T-helper 22 cell (primary cell): Measurements from ENCODE around the gene PTPRE.

Experiments
- DNase-seq: peaks from one replicate; pipeline ENCODE4 v3.0.0-alpha.2; 2020; ENCODE audit warnings: low read depth

PTPRE gene

GRCh38 chr10:128000471-128001362 is 93.8 kb downstream of the PTPRE start:
- no peak for DNase-seq

- DNase-seq = no peak
Observed at GRCh38 chr10:128001363-128001745, 94.5 kb downstream of the PTPRE start.

GRCh38 chr10:128001849-128002248 is 94.9 kb downstream of the PTPRE start:
- DNase-seq = no peak

GRCh38 chr10:128003521-128003920 is 96.6 kb downstream of the PTPRE start:
- DNase-seq = no peak

GRCh38 chr10:128005858-128006257 is 99.0 kb downstream of the PTPRE start:
- no peak for DNase-seq

GRCh38 chr10:128007056-128007455 is 100.2 kb downstream of the PTPRE start:
- DNase-seq = no peak

GRCh38 chr10:128007971-128008370 is 101.1 kb downstream of the PTPRE start:
- DNase-seq = no peak

GRCh38 chr10:128008521-128009250 is 101.8 kb downstream of the PTPRE start:
- no peak for DNase-seq

GRCh38 chr10:128009372-128010126 is 102.6 kb downstream of the PTPRE start:
- no peak for DNase-seq

GRCh38 chr10:128011059-128011979 is 104.4 kb downstream of the PTPRE start:
- peak; percentile 53 for DNase-seq

- DNase-seq = no peak
Observed at GRCh38 chr10:128013626-128014025, 106.7 kb downstream of the PTPRE start.

GRCh38 chr10:128014236-128014635 is 107.3 kb downstream of the PTPRE start:
- no peak for DNase-seq

GRCh38 chr10:128016423-128017060 is 109.6 kb downstream of the PTPRE start:
- no peak for DNase-seq

GRCh38 chr10:128017822-128018221 is 110.9 kb downstream of the PTPRE start:
- no peak for DNase-seq

- DNase-seq = no peak
Observed at GRCh38 chr10:128018236-128018635, 111.3 kb downstream of the PTPRE start.

GRCh38 chr10:128018691-128019090 is 111.8 kb downstream of the PTPRE start:
- no peak for DNase-seq

- DNase-seq = no peak
Observed at GRCh38 chr10:128022261-128023196, 115.6 kb downstream of the PTPRE start.

GRCh38 chr10:128024426-128024825 is 117.5 kb downstream of the PTPRE start:
- DNase-seq = no peak

- no peak for DNase-seq
Observed at GRCh38 chr10:128025437-128025836, 118.5 kb downstream of the PTPRE start.

- no peak for DNase-seq
Observed at GRCh38 chr10:128025951-128026350, 119.0 kb downstream of the PTPRE start.
